HFFc6 (cell line): ENCODE data around the gene OMP. TPM values are rescaled to one million over a fixed set of nuclear protein-coding genes. Genes with fewer than 3 reads are reported as not detected.

Experiments used
- DNase-seq: peaks from one replicate; pipeline ENCODE4 v3.0.0-alpha.2; 2018
- H3K27ac Mint-ChIP-seq: 2 replicates; pipeline ENCODE4 v1.8.0; 2020; ENCODE audit warnings: mild to moderate bottlenecking, mixed read lengths
- H3K27me3 Mint-ChIP-seq: 2 replicates; pipeline ENCODE4 v1.8.0; 2021; ENCODE audit warnings: mild to moderate bottlenecking, moderate library complexity, mixed read lengths; ENCODE audit not compliant: insufficient read depth
- H3K36me3 Mint-ChIP-seq: 2 replicates; pipeline ENCODE4 v1.8.0; 2021; ENCODE audit warnings: low read depth, mixed read lengths
- H3K4me1 Mint-ChIP-seq: 2 replicates; pipeline ENCODE4 v1.8.0; 2020; ENCODE audit warnings: low read depth, mixed read lengths
- H3K4me3 Mint-ChIP-seq: 2 replicates; pipeline ENCODE4 v1.8.0; 2020; ENCODE audit warnings: mild to moderate bottlenecking, moderate library complexity, mixed read lengths
- H3K9me3 Mint-ChIP-seq: 2 replicates; pipeline ENCODE4 v1.8.0; 2020; ENCODE audit warnings: mild to moderate bottlenecking, mixed read lengths
- total RNA-seq, 6 experiments: library from RNA; stranded (reverse); fragmentation: NEBNext Ultra II Directional; extraction: Animal tissue kit (Norgen Biotek cat#: 25700); gene quantifications; 2 replicates in 1 of 6; 3 replicates in 5 of 6; pipeline ENCODE4 v1.2.3, GENCODE V29; 2021
- TF ChIP-seq, protein P1 (sequence below): fragments of 200-600 bp; sonication (generic); IDR thresholded peaks from 2 replicates; pipeline ENCODE4 v1.5.0; 2021; ENCODE audit warnings: antibody characterized with exemption, mild to moderate bottlenecking

OMP gene
- total RNA-seq, 6 experiments from 2014 or later: 0.77 TPM; not detected in 5

DNA sequence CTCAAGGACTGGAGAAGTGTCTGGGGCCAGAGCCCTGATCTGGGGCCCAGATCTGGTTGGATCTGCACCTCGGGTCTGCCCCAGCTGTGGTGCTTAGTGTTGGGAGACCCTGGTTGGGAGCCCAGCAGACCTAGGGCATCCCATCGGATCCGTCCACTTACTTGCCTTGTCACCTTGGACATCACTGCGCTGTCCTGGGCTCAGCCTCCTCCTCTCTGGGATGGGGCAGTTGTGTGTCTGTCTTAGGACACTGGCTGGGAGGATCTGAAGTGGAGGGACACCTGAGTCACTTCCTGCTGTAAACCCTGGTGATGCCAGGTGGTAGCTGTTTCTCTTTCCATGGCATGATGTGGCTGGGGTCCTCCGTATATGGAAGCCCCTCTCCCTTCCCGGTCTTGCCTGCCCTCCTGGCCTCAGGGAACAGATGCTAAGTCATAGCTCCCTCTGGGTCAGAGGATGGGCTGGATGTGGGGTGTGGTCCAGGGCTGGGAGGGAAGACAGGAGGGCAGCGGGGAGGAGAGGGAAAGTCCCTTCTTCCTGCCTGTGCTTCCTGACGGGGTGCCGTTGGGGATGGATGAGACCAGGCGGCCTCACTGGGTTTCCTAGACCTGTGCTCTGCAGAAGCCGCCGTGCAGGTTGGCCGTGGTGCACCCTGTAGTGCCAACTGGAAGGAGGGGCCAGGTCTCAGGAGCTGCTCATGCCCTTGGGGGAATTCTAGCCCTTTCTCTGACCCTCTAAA, 12.1 kb upstream of the OMP start:
- Mint-ChIP-seq H3K36me3 (no peaks in the 10 kb centered on the region), H3K27me3 (no peaks in the 10 kb centered on the region), H3K4me3 (no peak overlapping the region), H3K9me3 (no peaks in the 10 kb centered on the region), H3K4me1 (peaks cover 6% of the 10 kb centered on the region; the same call in 1 of the 2 replicates), H3K27ac (no peak overlapping the region; the same call in 1 of the 2 replicates)
- TF ChIP-seq, protein P1, sequence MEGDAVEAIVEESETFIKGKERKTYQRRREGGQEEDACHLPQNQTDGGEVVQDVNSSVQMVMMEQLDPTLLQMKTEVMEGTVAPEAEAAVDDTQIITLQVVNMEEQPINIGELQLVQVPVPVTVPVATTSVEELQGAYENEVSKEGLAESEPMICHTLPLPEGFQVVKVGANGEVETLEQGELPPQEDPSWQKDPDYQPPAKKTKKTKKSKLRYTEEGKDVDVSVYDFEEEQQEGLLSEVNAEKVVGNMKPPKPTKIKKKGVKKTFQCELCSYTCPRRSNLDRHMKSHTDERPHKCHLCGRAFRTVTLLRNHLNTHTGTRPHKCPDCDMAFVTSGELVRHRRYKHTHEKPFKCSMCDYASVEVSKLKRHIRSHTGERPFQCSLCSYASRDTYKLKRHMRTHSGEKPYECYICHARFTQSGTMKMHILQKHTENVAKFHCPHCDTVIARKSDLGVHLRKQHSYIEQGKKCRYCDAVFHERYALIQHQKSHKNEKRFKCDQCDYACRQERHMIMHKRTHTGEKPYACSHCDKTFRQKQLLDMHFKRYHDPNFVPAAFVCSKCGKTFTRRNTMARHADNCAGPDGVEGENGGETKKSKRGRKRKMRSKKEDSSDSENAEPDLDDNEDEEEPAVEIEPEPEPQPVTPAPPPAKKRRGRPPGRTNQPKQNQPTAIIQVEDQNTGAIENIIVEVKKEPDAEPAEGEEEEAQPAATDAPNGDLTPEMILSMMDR: no peak
- DNase-seq: no peak

DNA sequence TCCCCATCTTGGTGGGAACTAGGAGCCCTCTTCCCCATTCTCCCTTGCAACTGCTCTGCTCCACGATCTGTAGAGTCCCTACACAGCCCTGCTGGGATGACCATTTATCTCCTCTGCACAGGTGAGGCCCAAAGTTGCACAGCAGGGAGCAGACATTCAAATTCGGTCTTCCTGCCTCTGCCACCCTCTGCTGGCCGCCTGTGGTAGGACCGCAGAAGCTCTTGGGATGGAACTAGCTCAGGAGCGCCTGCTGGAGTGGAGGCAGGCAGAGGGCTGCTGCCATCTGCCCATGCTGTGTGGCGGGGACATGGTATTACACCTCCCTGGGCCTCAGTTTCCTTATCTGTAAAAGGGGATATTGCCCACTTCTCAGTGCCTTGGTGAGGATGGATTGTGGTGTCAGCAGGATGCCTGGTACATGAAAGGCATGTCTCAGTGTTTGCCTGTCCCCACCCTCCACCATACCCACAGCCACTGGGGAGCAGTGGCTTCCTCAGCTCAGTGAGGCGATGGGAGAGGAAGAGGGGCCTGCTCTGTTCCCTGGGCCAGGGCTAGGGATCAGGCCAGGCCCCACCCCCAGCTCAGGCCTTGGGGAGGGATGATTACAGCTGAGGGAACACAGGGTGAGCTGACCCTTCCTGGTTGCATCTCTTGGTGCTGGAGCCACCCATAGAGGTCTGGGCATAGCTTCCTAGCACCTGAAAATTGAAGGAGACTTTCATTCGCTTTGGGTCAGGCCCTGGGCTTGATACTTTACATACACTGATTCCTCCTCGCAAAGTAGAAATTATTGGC, 11.3 kb upstream of the OMP start:
- DNase-seq: peak; percentile 67
- no peaks in the 10 kb centered on the region for H3K9me3 Mint-ChIP-seq
- no peak overlapping the region for H3K27ac Mint-ChIP-seq
- H3K27me3 Mint-ChIP-seq: no peaks in the 10 kb centered on the region
- no peak overlapping the region for H3K4me3 Mint-ChIP-seq
- H3K36me3 Mint-ChIP-seq: no peaks in the 10 kb centered on the region
- TF ChIP-seq, protein P1: peak; percentile 94
- peaks cover 6% of the 10 kb centered on the region; the same call in 1 of the 2 replicates for H3K4me1 Mint-ChIP-seq

DNA sequence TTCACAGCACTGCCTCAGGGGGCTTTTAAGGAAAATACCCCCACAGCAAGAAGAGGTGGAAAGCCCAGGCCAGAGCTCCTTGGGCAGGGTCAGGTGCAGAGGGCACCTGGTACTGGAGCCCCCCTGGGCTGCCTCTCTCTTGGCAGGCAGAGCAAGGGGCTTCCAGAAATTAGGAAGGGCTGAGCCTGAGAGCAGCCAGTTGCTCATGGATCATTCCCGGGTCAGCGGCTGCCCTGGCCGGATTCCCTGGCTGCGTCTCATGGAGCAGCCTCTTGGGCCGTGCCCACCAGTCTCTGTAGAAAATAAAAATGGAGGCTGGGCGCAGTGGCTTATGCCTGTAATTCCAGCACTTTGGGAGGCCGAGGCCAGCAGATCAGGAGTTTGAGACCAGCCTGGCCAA, 10.3 kb upstream of the OMP start:
- H3K36me3 Mint-ChIP-seq: no peaks in the 10 kb centered on the region
- no peak for DNase-seq
- peaks cover 6% of the 10 kb centered on the region; the same call in 1 of the 2 replicates for H3K4me1 Mint-ChIP-seq
- no peaks in the 10 kb centered on the region for H3K27me3 Mint-ChIP-seq
- no peak overlapping the region for H3K4me3 Mint-ChIP-seq
- H3K27ac Mint-ChIP-seq: no peak overlapping the region
- H3K9me3 Mint-ChIP-seq: no peaks in the 10 kb centered on the region
- TF ChIP-seq, protein P1: no peak

DNA sequence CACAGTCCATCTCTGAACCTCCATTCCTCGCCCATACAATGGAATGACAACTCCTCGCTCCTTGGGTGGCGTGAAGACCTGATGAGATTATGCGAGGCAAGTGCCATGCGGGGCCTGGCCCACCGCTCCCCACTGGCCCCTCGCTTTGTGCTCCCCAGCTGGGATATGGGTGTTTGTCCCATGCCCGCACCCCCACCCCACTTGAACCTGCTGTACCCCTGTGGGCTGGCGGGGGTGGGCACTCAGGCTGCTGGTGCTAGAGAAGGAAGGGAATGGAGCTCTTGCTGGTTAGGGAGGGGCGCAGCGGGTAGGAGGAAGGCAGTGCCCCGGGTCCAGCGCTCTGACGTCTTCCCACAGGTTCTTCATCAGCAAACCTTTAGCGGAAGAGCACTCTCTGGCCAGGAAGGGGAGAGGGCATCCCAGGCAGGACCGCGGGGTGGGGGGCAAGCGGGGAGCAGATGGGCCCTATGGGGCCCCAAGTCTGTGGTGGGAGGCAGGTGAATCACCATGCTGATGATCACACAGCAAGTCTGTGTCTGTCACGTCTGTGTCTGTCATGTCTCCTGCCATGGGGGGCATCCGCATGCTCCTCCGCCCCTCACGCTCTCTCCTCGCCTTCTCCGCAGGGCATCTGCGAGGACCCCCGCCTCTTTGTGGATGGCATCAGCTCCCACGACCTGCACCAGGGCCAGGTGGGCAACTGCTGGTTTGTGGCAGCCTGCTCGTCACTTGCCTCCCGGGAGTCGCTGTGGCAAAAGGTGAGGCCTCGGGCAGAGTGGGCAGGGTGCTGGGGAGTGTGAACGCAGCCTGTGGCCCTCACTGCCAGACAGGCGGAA, 9.4 kb upstream of the OMP start:
- no peak for DNase-seq
- Mint-ChIP-seq H3K36me3 (no peaks in the 10 kb centered on the region), H3K4me3 (no peak overlapping the region), H3K4me1 (peaks cover 6% of the 10 kb centered on the region; the same call in 1 of the 2 replicates), H3K27ac (no peak overlapping the region), H3K9me3 (no peaks in the 10 kb centered on the region), H3K27me3 (no peaks in the 10 kb centered on the region)
- TF ChIP-seq, protein P1: no peak
